WTC11 (cell line): ENCODE results near the gene MTNR1A. TPM values are rescaled to one million over a fixed set of nuclear protein-coding genes. Genes with fewer than 3 reads are reported as not detected.

Source experiments
- ATAC-seq: fragments of 200-7000 bp; cut with Tn5 transposase; 2 replicates; pipeline ENCODE4 v1.10.0; 2021; ENCODE audit warnings: mild to moderate bottlenecking, moderate library complexity
- CTCF ChIA-PET: fragments of 300-600 bp; sonication (Branson Sonifier 250); formaldehyde crosslinking; loops from one replicate; lab custom pipeline; 2021; ENCODE audit warnings: antibody characterized with exemption; lab: Charles Lee
- POLR2A ChIA-PET: fragments of 350-600 bp; sonication (Branson Sonifier 250); formaldehyde crosslinking; loops from one replicate; lab custom pipeline; 2021; ENCODE audit warnings: antibody characterized with exemption; lab: Charles Lee
- DNase-seq: peaks from one replicate; pipeline ENCODE4 v3.0.0; 2021; ENCODE audit warnings: low spot score
- H3K27ac Mint-ChIP-seq: 2 replicates; pipeline ENCODE4 v1.8.0; 2021; ENCODE audit warnings: mixed read lengths
- H3K27me3 Mint-ChIP-seq: 2 replicates; pipeline ENCODE4 v1.8.0; 2021; ENCODE audit warnings: low read depth, mild to moderate bottlenecking, moderate library complexity, mixed read lengths
- H3K36me3 Mint-ChIP-seq: 2 replicates; pipeline ENCODE4 v1.8.0; 2021; ENCODE audit warnings: mixed read lengths
- H3K4me1 Mint-ChIP-seq: 2 replicates; pipeline ENCODE4 v1.8.0; 2022; ENCODE audit warnings: mixed read lengths
- H3K4me3 Mint-ChIP-seq: 2 replicates; pipeline ENCODE4 v1.8.0; 2021; ENCODE audit warnings: mild to moderate bottlenecking, moderate library complexity, mixed read lengths
- H3K9me3 Mint-ChIP-seq: 2 replicates; pipeline ENCODE4 v1.8.0; 2021; ENCODE audit warnings: mixed read lengths
- FOXP1 ChIP-seq: sonication (generic); formaldehyde crosslinking; IDR thresholded peaks from 2 replicates; pipeline ENCODE4 v1.8.0; 2022; ENCODE audit warnings: missing genetic modification reagents, mild to moderate bottlenecking, moderate library complexity, borderline replicate concordance
- IRF2 ChIP-seq: sonication (generic); formaldehyde crosslinking; IDR thresholded peaks from 2 replicates; pipeline ENCODE4 v1.8.0; 2022; ENCODE audit warnings: low read depth, missing genetic modification reagents, borderline replicate concordance
- NFATC4 ChIP-seq: fragments of 250-450 bp; sonication (Bioruptor Pico); IDR thresholded peaks from 2 replicates; pipeline ENCODE4 v1.9.0; 2021; ENCODE audit warnings: mild to moderate bottlenecking
- NR1H2 ChIP-seq: sonication (generic); formaldehyde crosslinking; IDR thresholded peaks from 2 replicates; pipeline ENCODE4 v1.9.0; 2021; ENCODE audit warnings: mild to moderate bottlenecking, moderate library complexity, missing genetic modification reagents
- PRRX2 ChIP-seq: fragments of 250-450 bp; sonication (Bioruptor Pico); IDR thresholded peaks from 2 replicates; pipeline ENCODE4 v1.8.0; 2021; ENCODE audit warnings: mild to moderate bottlenecking
- SMAD4 ChIP-seq: sonication (generic); formaldehyde crosslinking; IDR thresholded peaks from 2 replicates; pipeline ENCODE4 v1.8.0; 2022; ENCODE audit warnings: mild to moderate bottlenecking, missing genetic modification reagents
- TEAD4 ChIP-seq: sonication (generic); formaldehyde crosslinking; IDR thresholded peaks from 2 replicates; pipeline ENCODE4 v1.8.0; 2022; ENCODE audit warnings: mild to moderate bottlenecking, missing genetic modification reagents
- ZNF263 ChIP-seq: sonication (generic); formaldehyde crosslinking; IDR thresholded peaks from 2 replicates; pipeline ENCODE4 v1.8.1; 2022; ENCODE audit warnings: low read depth, mild to moderate bottlenecking, moderate library complexity, missing genetic modification reagents
- ZNF396 ChIP-seq: fragments of 250-450 bp; sonication (Bioruptor Pico); IDR thresholded peaks from 2 replicates; pipeline ENCODE4 v1.8.0; 2021; ENCODE audit warnings: mild to moderate bottlenecking, moderate library complexity, borderline replicate concordance
- ZNF416 ChIP-seq: fragments of 250-450 bp; sonication (Bioruptor Pico); IDR thresholded peaks from 2 replicates; pipeline ENCODE4 v1.9.0; 2021; ENCODE audit warnings: mild to moderate bottlenecking, inconsistent platforms
- ZNF423 ChIP-seq: fragments of 250-450 bp; sonication (Bioruptor Pico); IDR thresholded peaks from 2 replicates; pipeline ENCODE4 v2.1.2; 2022; ENCODE audit warnings: mild to moderate bottlenecking, moderate library complexity
- total RNA-seq: library from RNA; stranded (reverse); gene quantifications from 3 replicates; pipeline ENCODE4 v1.2.3, GENCODE V29; 2021
- TF ChIP-seq, protein P1 (sequence below): sonication (generic); formaldehyde crosslinking; IDR thresholded peaks from 2 replicates; pipeline ENCODE4 v1.8.1; 2023; ENCODE audit warnings: mild to moderate bottlenecking, missing genetic modification reagents
- TF ChIP-seq, protein P2 (sequence below): sonication (generic); formaldehyde crosslinking; IDR thresholded peaks from 2 replicates; pipeline ENCODE4 v1.8.0; 2023; ENCODE audit warnings: mild to moderate bottlenecking, missing genetic modification reagents
- TF ChIP-seq, protein P3 (sequence below): sonication (generic); formaldehyde crosslinking; IDR thresholded peaks from 2 replicates; pipeline ENCODE4 v1.8.0; 2022; ENCODE audit warnings: mild to moderate bottlenecking, missing genetic modification reagents
- TF ChIP-seq, protein P4 (sequence below): sonication (generic); formaldehyde crosslinking; IDR thresholded peaks from 2 replicates; pipeline ENCODE4 v1.8.1; 2022; ENCODE audit warnings: mild to moderate bottlenecking, missing genetic modification reagents, moderate library complexity, borderline replicate concordance
- TF ChIP-seq, protein P5 (sequence below): sonication (generic); formaldehyde crosslinking; IDR thresholded peaks from 2 replicates; pipeline ENCODE4 v1.8.1; 2022; ENCODE audit warnings: mild to moderate bottlenecking, moderate library complexity, missing genetic modification reagents
- TF ChIP-seq, protein P6 (sequence below): sonication (generic); formaldehyde crosslinking; IDR thresholded peaks from 2 replicates; pipeline ENCODE4 v1.8.1; 2022; ENCODE audit warnings: missing genetic modification reagents, borderline replicate concordance
- TF ChIP-seq, protein P7 (sequence below): sonication (generic); formaldehyde crosslinking; IDR thresholded peaks from 2 replicates; pipeline ENCODE4 v1.8.1; 2023; ENCODE audit warnings: mild to moderate bottlenecking, missing genetic modification reagents, moderate library complexity
- TF ChIP-seq, protein P8 (sequence below): sonication (generic); formaldehyde crosslinking; IDR thresholded peaks from 2 replicates; pipeline ENCODE4 v1.8.1; 2023; ENCODE audit warnings: mild to moderate bottlenecking, missing genetic modification reagents, moderate library complexity
- TF ChIP-seq, protein P9 (sequence below): sonication (generic); formaldehyde crosslinking; IDR thresholded peaks from 2 replicates; pipeline ENCODE4 v1.8.0; 2023; ENCODE audit warnings: missing genetic modification reagents

MTNR1A gene
- total RNA-seq, 1 experiment from 2014 or later, result 1.0 TPM

DNA sequence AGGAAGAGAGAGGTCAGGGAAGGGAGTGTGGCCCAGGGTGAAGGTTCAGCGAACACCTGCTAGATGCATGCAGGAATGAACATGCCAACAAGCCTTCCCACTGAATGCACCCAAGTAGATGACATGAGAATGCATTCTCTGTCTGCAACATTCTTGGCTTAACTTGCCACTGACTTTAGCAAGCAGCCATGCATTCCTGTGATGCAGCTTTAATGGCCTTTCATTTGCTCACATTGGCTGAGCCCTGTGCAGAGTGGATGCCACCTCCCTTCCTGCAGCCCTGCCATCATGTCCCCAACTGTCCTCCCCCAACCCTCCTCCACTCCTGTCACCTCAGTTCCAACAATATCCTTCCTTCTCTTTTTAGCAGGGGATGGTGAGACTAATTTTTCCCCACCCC is 25.3 kb upstream of the MTNR1A start (continued):
- TF ChIP-seq, protein P1, sequence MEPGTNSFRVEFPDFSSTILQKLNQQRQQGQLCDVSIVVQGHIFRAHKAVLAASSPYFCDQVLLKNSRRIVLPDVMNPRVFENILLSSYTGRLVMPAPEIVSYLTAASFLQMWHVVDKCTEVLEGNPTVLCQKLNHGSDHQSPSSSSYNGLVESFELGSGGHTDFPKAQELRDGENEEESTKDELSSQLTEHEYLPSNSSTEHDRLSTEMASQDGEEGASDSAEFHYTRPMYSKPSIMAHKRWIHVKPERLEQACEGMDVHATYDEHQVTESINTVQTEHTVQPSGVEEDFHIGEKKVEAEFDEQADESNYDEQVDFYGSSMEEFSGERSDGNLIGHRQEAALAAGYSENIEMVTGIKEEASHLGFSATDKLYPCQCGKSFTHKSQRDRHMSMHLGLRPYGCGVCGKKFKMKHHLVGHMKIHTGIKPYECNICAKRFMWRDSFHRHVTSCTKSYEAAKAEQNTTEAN (CRISPR knock-in tag), result no peak

DNA sequence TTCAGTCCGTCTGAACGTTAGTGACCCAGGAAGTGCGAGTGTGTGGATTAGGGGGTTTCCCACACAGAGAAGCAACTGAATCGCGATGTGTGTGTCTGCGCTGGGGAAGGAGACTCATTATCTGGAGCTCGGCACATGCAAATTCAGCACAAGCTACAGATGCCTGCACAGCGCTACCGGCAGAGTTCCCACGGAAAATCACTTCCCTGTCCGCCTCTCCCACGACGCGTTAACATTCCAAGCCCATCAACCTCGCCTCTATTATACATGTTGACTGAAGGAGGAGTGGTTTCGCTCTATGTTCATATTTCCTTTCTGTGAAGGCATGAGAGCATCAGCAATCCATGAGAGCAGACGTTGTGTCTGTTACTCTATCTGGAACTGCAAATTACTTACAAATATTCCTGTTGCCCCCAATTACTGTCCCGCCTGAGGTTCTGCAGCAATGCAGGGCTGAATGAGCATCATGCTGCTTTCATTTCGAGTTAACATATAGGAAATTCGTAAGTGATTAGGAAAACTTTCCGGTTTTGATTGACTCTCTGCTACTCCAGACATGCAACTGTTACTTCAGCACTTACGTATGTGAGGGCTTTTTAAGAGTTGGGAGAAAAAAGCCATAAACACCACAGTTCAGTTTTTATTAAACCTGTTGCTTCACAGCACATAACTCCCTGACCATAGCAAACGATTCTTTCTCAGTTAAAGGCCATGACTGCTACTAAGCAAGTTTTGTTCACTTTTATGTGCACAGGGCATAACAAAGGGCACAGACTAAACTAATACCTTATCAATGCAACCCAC is 15.0 kb upstream of the MTNR1A start:
- DNase-seq, result no peak
- CTCF ChIA-PET, result no interaction called here
- Mint-ChIP-seq H3K4me3 (no peak overlapping the region), H3K27me3 (no peaks in the 10 kb centered on the region), H3K36me3 (no peaks in the 10 kb centered on the region), H3K4me1 (no peaks in the 10 kb centered on the region), H3K27ac (no peak overlapping the region), H3K9me3 (no peaks in the 10 kb centered on the region)
- POLR2A ChIA-PET, result no interaction called here
- TF ChIP-seq, protein P2, sequence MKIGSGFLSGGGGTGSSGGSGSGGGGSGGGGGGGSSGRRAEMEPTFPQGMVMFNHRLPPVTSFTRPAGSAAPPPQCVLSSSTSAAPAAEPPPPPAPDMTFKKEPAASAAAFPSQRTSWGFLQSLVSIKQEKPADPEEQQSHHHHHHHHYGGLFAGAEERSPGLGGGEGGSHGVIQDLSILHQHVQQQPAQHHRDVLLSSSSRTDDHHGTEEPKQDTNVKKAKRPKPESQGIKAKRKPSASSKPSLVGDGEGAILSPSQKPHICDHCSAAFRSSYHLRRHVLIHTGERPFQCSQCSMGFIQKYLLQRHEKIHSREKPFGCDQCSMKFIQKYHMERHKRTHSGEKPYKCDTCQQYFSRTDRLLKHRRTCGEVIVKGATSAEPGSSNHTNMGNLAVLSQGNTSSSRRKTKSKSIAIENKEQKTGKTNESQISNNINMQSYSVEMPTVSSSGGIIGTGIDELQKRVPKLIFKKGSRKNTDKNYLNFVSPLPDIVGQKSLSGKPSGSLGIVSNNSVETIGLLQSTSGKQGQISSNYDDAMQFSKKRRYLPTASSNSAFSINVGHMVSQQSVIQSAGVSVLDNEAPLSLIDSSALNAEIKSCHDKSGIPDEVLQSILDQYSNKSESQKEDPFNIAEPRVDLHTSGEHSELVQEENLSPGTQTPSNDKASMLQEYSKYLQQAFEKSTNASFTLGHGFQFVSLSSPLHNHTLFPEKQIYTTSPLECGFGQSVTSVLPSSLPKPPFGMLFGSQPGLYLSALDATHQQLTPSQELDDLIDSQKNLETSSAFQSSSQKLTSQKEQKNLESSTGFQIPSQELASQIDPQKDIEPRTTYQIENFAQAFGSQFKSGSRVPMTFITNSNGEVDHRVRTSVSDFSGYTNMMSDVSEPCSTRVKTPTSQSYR (CRISPR knock-in tag), result no peak
- TF ChIP-seq, protein P3, sequence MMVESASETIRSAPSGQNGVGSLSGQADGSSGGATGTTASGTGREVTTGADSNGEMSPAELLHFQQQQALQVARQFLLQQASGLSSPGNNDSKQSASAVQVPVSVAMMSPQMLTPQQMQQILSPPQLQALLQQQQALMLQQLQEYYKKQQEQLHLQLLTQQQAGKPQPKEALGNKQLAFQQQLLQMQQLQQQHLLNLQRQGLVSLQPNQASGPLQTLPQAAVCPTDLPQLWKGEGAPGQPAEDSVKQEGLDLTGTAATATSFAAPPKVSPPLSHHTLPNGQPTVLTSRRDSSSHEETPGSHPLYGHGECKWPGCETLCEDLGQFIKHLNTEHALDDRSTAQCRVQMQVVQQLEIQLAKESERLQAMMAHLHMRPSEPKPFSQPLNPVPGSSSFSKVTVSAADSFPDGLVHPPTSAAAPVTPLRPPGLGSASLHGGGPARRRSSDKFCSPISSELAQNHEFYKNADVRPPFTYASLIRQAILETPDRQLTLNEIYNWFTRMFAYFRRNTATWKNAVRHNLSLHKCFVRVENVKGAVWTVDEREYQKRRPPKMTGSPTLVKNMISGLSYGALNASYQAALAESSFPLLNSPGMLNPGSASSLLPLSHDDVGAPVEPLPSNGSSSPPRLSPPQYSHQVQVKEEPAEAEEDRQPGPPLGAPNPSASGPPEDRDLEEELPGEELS (CRISPR knock-in tag), result no peak
- TF ChIP-seq, protein P4, sequence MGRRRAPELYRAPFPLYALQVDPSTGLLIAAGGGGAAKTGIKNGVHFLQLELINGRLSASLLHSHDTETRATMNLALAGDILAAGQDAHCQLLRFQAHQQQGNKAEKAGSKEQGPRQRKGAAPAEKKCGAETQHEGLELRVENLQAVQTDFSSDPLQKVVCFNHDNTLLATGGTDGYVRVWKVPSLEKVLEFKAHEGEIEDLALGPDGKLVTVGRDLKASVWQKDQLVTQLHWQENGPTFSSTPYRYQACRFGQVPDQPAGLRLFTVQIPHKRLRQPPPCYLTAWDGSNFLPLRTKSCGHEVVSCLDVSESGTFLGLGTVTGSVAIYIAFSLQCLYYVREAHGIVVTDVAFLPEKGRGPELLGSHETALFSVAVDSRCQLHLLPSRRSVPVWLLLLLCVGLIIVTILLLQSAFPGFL (CRISPR knock-in tag), result no peak
- no peak for TF ChIP-seq TEAD4 (CRISPR knock-in tag)
- TF ChIP-seq, protein P5, sequence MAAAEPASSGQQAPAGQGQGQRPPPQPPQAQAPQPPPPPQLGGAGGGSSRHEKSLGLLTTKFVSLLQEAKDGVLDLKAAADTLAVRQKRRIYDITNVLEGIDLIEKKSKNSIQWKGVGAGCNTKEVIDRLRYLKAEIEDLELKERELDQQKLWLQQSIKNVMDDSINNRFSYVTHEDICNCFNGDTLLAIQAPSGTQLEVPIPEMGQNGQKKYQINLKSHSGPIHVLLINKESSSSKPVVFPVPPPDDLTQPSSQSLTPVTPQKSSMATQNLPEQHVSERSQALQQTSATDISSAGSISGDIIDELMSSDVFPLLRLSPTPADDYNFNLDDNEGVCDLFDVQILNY (CRISPR knock-in tag), result no peak
- no peak for TF ChIP-seq FOXP1
- no peak for TF ChIP-seq ZNF396 (CRISPR knock-in tag)
- TF ChIP-seq, protein P6, sequence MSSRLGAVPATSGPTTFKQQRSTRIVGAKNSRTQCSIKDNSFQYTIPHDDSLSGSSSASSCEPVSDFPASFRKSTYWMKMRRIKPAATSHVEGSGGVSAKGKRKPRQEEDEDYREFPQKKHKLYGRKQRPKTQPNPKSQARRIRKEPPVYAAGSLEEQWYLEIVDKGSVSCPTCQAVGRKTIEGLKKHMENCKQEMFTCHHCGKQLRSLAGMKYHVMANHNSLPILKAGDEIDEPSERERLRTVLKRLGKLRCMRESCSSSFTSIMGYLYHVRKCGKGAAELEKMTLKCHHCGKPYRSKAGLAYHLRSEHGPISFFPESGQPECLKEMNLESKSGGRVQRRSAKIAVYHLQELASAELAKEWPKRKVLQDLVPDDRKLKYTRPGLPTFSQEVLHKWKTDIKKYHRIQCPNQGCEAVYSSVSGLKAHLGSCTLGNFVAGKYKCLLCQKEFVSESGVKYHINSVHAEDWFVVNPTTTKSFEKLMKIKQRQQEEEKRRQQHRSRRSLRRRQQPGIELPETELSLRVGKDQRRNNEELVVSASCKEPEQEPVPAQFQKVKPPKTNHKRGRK (CRISPR knock-in tag), result no peak
- no peak for TF ChIP-seq NFATC4 (CRISPR knock-in tag)
- no peak for TF ChIP-seq SMAD4 (CRISPR knock-in tag)
- TF ChIP-seq ZNF263, result no peak
- TF ChIP-seq ZNF423 (CRISPR knock-in tag), result no peak
- TF ChIP-seq, protein P7, sequence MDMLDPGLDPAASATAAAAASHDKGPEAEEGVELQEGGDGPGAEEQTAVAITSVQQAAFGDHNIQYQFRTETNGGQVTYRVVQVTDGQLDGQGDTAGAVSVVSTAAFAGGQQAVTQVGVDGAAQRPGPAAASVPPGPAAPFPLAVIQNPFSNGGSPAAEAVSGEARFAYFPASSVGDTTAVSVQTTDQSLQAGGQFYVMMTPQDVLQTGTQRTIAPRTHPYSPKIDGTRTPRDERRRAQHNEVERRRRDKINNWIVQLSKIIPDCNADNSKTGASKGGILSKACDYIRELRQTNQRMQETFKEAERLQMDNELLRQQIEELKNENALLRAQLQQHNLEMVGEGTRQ (CRISPR knock-in tag), result no peak
- TF ChIP-seq, protein P8, sequence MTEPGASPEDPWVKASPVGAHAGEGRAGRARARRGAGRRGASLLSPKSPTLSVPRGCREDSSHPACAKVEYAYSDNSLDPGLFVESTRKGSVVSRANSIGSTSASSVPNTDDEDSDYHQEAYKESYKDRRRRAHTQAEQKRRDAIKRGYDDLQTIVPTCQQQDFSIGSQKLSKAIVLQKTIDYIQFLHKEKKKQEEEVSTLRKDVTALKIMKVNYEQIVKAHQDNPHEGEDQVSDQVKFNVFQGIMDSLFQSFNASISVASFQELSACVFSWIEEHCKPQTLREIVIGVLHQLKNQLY (CRISPR knock-in tag), result no peak
- no peak for TF ChIP-seq NR1H2
- TF ChIP-seq ZNF416 (CRISPR knock-in tag), result no peak
- no peak for TF ChIP-seq PRRX2 (CRISPR knock-in tag)
- TF ChIP-seq, protein P9, sequence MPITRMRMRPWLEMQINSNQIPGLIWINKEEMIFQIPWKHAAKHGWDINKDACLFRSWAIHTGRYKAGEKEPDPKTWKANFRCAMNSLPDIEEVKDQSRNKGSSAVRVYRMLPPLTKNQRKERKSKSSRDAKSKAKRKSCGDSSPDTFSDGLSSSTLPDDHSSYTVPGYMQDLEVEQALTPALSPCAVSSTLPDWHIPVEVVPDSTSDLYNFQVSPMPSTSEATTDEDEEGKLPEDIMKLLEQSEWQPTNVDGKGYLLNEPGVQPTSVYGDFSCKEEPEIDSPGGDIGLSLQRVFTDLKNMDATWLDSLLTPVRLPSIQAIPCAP (CRISPR knock-in tag), result no peak
- TF ChIP-seq IRF2 (CRISPR knock-in tag), result no peak
- ATAC-seq, result no peak
